ENCODE results near the gene A2M. TPM values are rescaled to one million over a fixed set of nuclear protein-coding genes. Genes with fewer than 3 reads are reported as not detected.

Gene A2M
- total and polyA plus RNA-seq, 2 of the 8 experiments (the other 6 are each of a cell fraction or from before 2014, with no cell fraction given): 0.15 TPM; not detected in 1

DNA sequence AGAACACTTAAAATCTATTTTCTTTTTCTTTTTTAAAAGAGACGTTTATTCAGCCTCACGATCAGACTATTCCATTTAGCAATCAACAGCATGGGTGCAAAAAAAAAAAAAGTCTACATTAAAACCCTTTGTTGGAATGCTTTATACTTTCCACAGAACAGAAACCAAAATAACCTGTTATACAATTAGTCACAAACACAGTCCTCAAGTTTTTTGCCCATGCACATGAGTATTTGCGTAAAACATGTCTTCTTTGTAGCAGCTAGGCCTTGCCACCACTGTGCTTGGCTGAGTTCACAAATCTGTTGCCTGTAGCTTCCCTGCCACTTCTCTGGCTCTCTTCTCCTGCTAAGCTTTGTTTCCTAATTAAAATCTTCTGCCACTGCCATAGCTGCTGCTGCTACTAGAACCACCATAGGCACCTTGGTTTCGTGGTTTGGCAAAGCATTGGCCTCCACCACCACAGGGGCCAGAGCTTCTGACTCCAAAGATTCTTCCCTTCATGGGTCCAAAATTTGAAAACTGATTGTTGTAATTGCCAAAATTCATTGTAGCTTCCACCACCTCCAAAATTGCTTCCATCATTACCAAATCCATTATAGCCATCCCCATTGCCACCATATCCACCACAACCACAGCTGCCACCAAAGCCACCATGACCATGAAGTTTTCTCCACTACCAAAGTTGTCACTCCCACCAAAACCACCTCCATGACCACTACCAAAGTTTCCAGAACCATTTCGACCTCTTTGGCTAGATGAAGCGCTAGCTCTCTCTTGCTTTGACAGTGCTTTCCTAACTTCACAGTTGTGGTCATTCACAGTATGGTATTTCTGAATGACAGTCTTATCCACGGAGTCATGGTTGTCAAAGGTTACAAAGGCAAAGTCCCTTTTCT is 88.3 kb downstream of the A2M start:
- no peak overlapping the region for H3K23ac ChIP-seq (ENCODE audit: insufficient read length)
- FAIRE-seq (no peak), DNase-seq (ENCODE audit: low read depth in 1 of 2, low spot score in 2 of 2) (no peak)
- H4K5ac ChIP-seq (ENCODE audit: insufficient read length, low read depth, low read length): no peak overlapping the region
- no peak overlapping the region for H3K4me3 ChIP-seq (ENCODE audit: extremely low read depth in 1 of 4, insufficient read depth in 2 of 4, low read depth in 3 of 4, low read length in 4 of 4)
- POLR2A ChIA-PET (ENCODE audit: partially characterized antibody): interaction anchor here (2.3 kb wide), 1 partner anchor 78 kb away, joined by 5 read pairs; the partner anchor contains the start of gene M6PR
- H3K4me2 ChIP-seq (ENCODE audit: insufficient read depth in 1 of 2, low read depth in 2 of 2, low read length in 2 of 2): no peak overlapping the region
- no peaks in the 10 kb centered on the region for H3K4me1 ChIP-seq (replicated peaks in 1 of 4; ENCODE audit: control insufficient read depth in 3 of 4, insufficient read depth in 4 of 4, low read length in 3 of 4)
- H3K56ac ChIP-seq (replicated peaks; ENCODE audit: insufficient read length, low read depth, low read length): no peak overlapping the region
- H3K23me2 ChIP-seq (ENCODE audit: low read depth, low read length): no peaks in the 10 kb centered on the region
- no peak overlapping the region for H4K91ac ChIP-seq (replicated peaks; ENCODE audit: insufficient read length, low read length)
- H3K9ac ChIP-seq (replicated peaks in 1 of 4; ENCODE audit: extremely low read depth in 1 of 4, low read depth in 3 of 4, low read length in 3 of 4): no peak overlapping the region
- H3K18ac ChIP-seq (ENCODE audit: extremely low read depth, low read length): no peak overlapping the region
- H3K14ac ChIP-seq (ENCODE audit: insufficient read length): no peak overlapping the region
- H4K8ac ChIP-seq (ENCODE audit: extremely low read depth, insufficient read depth, low read length): no peak overlapping the region
- no peak for TF ChIP-seq CTBP2 (IDR thresholded peaks at IDR 0.05; ENCODE audit: borderline replicate concordance, insufficient read depth, insufficient read length, low read length)
- H3K27me3 ChIP-seq (replicated peaks in 1 of 4; ENCODE audit: control insufficient read depth in 3 of 4, extremely low read depth in 1 of 4, insufficient read depth in 3 of 4, low read length in 3 of 4): no peaks in the 10 kb centered on the region
- no peak overlapping the region for H2BK15ac ChIP-seq (ENCODE audit: low read length)
- CTCF ChIA-PET (ENCODE audit: partially characterized antibody): interaction anchor here (1.0 to 3.1 kb wide), 4 partner anchors 9 to 25 kb away, joined by 3 to 13 read pairs (median 4); no protein-coding TSS in a partner anchor
- no peak overlapping the region for H2BK12ac ChIP-seq (ENCODE audit: low read depth, low read length)
- 93% methylated on average over 7 of the region's 7 CpGs; no CpG with 5 or more reads in 1 of the 2 experiments for WGBS, 2 experiments (ENCODE audit: extremely low coverage in 1 of 2, insufficient coverage in 1 of 2, insufficient read length in 1 of 2, insufficient replicate concordance in 2 of 2, low coverage in 1 of 2, low lambda C conversion rate in 2 of 2, missing lambda C conversion rate in 1 of 2)
- no peaks in the 10 kb centered on the region for H3K9me3 ChIP-seq (ENCODE audit: insufficient read depth in 2 of 2, low read depth in 1 of 2, low read length in 1 of 2)
- no peak overlapping the region for H2AFZ ChIP-seq (ENCODE audit: low read length)
- H2AK5ac ChIP-seq (ENCODE audit: low read depth, low read length): no peak overlapping the region
- no peaks in the 10 kb centered on the region for H3K36me3 ChIP-seq (ENCODE audit: control insufficient read depth in 2 of 4, insufficient read depth in 4 of 4, low read length in 3 of 4)
- no peak overlapping the region for H2BK5ac ChIP-seq (ENCODE audit: low read depth, low read length)
- no peaks in the 10 kb centered on the region for H3K79me1 ChIP-seq (ENCODE audit: low read depth, low read length)
- no peak overlapping the region for H2BK20ac ChIP-seq (ENCODE audit: low read length)
- no peaks in the 10 kb centered on the region for H3K79me2 ChIP-seq (ENCODE audit: control insufficient read depth in 1 of 2, insufficient read depth in 2 of 2, low read length in 2 of 2)
- H4K20me1 ChIP-seq (replicated peaks in 1 of 2; ENCODE audit: control insufficient read depth in 1 of 2, insufficient read depth in 2 of 2, low read length in 2 of 2): no peaks in the 10 kb centered on the region
- H3K27ac ChIP-seq (ENCODE audit: low read depth, low read length): no peak overlapping the region
- no peak overlapping the region for H3K4ac ChIP-seq (replicated peaks; ENCODE audit: insufficient read length, low read depth, low read length)
- no peak overlapping the region for H2BK120ac ChIP-seq (replicated peaks; ENCODE audit: low read depth, low read length)

All from H1 (cell line).